Esophagus (tissue), 2 donors: ENCODE results near the gene ZFP3. TPM values are rescaled to one million over a fixed set of nuclear protein-coding genes. Genes with fewer than 3 reads are reported as not detected.
"Not testable (repeated sequence)": the region's sequence is repeated elsewhere in the genome, so short reads cannot be mapped to it uniquely, and the experiment has no call there.

Experiments
- H3K27ac ChIP-seq, 2 donors: one replicate each; pipeline ENCODE4 v1.5.1; 2013; ENCODE audit warnings: low read depth in 2 of 2, mild to moderate bottlenecking in 2 of 2, inconsistent platforms in 1 of 2, low read length in 1 of 2, moderate library complexity in 1 of 2
- H3K27me3 ChIP-seq, 2 donors: one replicate each; pipeline ENCODE4 v1.6.1; 2013; ENCODE audit warnings: low read length in 2 of 2, control low read depth in 1 of 2, mild to moderate bottlenecking in 1 of 2; ENCODE audit not compliant: insufficient read depth in 2 of 2, control insufficient read depth in 1 of 2
- H3K36me3 ChIP-seq, 2 donors: one replicate each; pipeline ENCODE4 v1.6.1; 2013; ENCODE audit warnings: low read length in 1 of 2; ENCODE audit not compliant: control insufficient read depth in 2 of 2, insufficient read depth in 2 of 2
- H3K4me1 ChIP-seq, 2 donors: one replicate each; pipeline ENCODE4 v1.6.1; 2013; ENCODE audit warnings: low read length in 1 of 2; ENCODE audit not compliant: control insufficient read depth in 2 of 2, insufficient read depth in 2 of 2
- H3K4me3 ChIP-seq, 2 donors: one replicate each; pipeline ENCODE4 v1.5.1; 2013; ENCODE audit warnings: low read length in 2 of 2, mild to moderate bottlenecking in 2 of 2, low read depth in 1 of 2, moderate library complexity in 1 of 2
- H3K9me3 ChIP-seq, 2 donors: one replicate each; pipeline ENCODE4 v1.6.1; 2013; ENCODE audit warnings: mild to moderate bottlenecking in 2 of 2, low read depth in 1 of 2, low read length in 1 of 2, moderate library complexity in 1 of 2; ENCODE audit not compliant: control insufficient read depth in 2 of 2, insufficient read depth in 1 of 2
- WGBS, 2 donors: extraction: QIAGEN DNeasy Blood & Tissue Kit; methylation state at CpG; one replicate each; pipeline ENCODE4 v1.1.7; 2013; 5-methylcytosine and 5-hydroxymethylcytosine counted together
- polyA plus RNA-seq, 2 donors: library from polyadenylated mRNA; stranded (reverse); fragments of 200-250 nt; gene quantifications; one replicate each; pipeline ENCODE4 v1.2.3, GENCODE V29; 2013
- donor health status: healthy with polysubstance abuse.
- donor health status: Bipolar disorder and iron deficiency.

Gene ZFP3
- polyA plus RNA-seq, 2 donors: 1.5 to 1.8 TPM

- Histone ChIP-seq H3K27ac (no peak overlapping the region), H3K9me3 (no peaks in the 10 kb centered on the region), H3K4me1 (no peaks in the 10 kb centered on the region), H3K27me3 (no peaks in the 10 kb centered on the region), H3K36me3 (no peaks in the 10 kb centered on the region), H3K4me3 (no peak overlapping the region)
- 74 to 90% methylated on average over 4 of the region's 4 CpGs for WGBS, 2 donors
Observed at GRCh38 chr17:5069724-5070123, 8.5 kb upstream of the ZFP3 start.

DNA sequence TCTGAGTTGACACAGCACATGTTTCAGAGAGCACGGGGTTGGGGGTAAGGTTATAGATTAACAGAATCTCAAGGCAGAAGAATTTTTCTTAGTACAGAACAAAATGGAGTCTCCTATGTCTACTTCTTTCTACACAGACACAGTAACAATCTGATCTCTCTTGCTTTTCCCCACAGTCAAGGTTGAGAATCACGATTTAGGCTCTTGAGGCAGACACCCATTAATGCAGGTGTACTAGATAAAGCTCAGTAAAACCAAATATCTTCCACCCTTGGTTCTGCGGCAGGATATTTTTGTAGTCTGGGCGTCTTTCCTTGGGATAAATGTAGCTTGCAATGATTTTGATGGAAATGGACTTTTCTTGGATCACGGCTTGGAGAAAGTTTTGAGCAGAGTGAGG is 2.8 kb upstream of the ZFP3 start:
- H3K4me3 ChIP-seq, H3K27ac ChIP-seq, H3K9me3 ChIP-seq, H3K36me3 ChIP-seq, H3K4me1 ChIP-seq, H3K27me3 ChIP-seq: not testable (repeated sequence)
- 84 to 85% methylated on average over 4 of the region's 5 CpGs for WGBS, 2 donors

GRCh38 chr17:5077275-5077674 is 992 bp upstream of the ZFP3 start:
- H3K4me3 ChIP-seq: peak overlapping the region in 1 of 2 donors; percentile 78
- 97 to 98% methylated on average over 24 of the region's 24 CpGs for WGBS, 2 donors
- H3K27ac ChIP-seq: peak overlapping the region; percentile 78 to 86

DNA sequence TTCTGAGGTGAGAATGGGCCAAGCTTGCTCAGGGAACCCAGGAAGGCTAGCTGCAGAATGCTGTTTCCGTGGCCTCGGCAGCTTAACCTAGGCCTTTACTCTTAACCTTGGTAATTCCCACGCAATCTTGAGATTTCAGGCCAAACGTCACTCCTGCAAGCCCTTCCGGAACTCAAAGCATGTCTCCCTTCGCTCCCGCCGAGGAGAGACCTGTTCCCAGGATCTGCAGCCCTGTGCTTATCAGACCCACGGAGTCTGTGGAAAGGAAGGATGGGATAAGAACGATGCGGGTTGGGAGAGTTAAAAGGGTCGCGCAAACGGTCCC is 524 bp upstream of the ZFP3 start:
- Histone ChIP-seq H3K27ac (peak overlapping the region; percentile 78 to 86), H3K4me3 (peak overlapping the region; percentile 78 to 86), H3K9me3 (peaks cover 0 to 2% of the 10 kb centered on the region in 2 donors), H3K36me3 (peaks cover 0 to 3% of the 10 kb centered on the region in 2 donors), H3K4me1 (peaks cover 4 to 8% of the 10 kb centered on the region in 2 donors), H3K27me3 (no peaks in the 10 kb centered on the region)
- WGBS, 2 donors: 21 to 26% methylated on average over 14 of the region's 14 CpGs

More at GRCh38 chr17:5077275-5077674, 992 bp upstream of the ZFP3 start:
- not testable (repeated sequence) for H3K36me3 ChIP-seq, H3K4me1 ChIP-seq, H3K9me3 ChIP-seq, H3K27me3 ChIP-seq

- H3K27me3 ChIP-seq: no peaks in the 10 kb centered on the region
- peaks cover 0 to 2% of the 10 kb centered on the region in 2 donors for H3K9me3 ChIP-seq
- no peak overlapping the region for H3K27ac ChIP-seq
- no peak overlapping the region for H3K4me3 ChIP-seq
- 84 to 91% methylated on average over 3 of the region's 3 CpGs for WGBS, 2 donors
- H3K36me3 ChIP-seq: peaks cover 0 to 3% of the 10 kb centered on the region in 2 donors
- peaks cover 4 to 8% of the 10 kb centered on the region in 2 donors for H3K4me1 ChIP-seq
Observed at GRCh38 chr17:5080591-5080990, 2.3 kb downstream of the ZFP3 start.

DNA sequence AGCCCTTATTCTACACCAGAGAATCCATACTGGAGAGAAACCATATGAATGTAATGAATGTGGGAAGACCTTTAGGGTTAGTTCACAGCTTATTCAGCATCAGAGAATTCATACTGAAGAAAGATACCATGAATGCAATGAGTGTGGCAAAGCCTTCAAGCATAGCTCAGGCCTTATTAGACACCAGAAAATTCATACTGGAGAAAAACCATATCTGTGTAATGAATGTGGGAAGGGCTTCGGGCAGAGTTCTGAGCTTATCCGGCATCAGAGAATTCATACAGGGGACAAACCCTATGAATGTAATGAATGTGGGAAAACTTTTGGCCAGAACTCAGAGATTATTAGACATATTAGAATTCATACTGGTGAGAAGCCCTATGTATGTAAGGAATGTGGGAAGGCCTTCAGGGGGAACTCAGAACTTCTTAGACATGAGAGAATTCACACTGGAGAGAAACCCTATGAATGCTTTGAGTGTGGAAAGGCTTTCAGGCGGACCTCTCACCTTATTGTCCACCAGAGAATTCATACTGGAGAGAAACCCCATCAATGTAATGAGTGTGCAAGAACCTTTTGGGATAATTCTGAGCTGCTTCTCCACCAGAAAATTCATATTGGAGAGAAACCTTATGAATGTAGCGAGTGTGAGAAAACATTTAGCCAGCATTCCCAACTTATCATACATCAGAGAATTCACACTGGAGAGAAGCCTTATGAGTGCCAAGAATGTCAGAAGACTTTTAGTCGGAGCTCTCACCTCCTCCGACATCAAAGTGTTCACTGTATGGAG is 14.1 kb downstream of the ZFP3 start:
- Histone ChIP-seq H3K4me3 (no peak overlapping the region), H3K4me1 (peaks cover 0 to 5% of the 10 kb centered on the region in 2 donors), H3K36me3 (peaks cover 11 to 15% of the 10 kb centered on the region in 2 donors), H3K27me3 (peaks cover 0 to 4% of the 10 kb centered on the region in 2 donors), H3K9me3 (peaks cover 19 to 47% of the 10 kb centered on the region in 2 donors), H3K27ac (no peak overlapping the region)
- 97 to 98% methylated on average over 6 of the region's 6 CpGs for WGBS, 2 donors

DNA sequence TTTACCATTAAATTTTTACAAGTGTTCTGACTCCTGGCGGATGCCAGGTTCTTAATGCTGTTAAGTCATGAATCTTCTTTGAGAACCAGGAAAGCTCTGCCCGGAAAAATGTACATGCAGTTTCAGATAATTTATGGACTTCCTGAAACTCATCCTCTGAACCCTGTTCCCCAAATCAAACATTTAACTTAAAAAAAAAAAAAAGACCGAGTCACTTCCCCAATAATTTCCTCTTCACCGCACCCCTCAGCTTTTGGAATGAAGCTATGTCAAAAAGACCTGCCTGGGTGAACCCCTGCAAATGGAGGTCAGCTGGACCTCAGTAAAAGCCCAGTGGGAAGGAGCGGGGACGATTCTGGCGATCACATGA is 18.4 kb downstream of the ZFP3 start:
- 17 to 18% methylated on average over 7 of the region's 7 CpGs for WGBS, 2 donors
- peak overlapping the region in 1 of 2 donors; percentile 37 for H3K4me3 ChIP-seq
- peaks cover 0 to 5% of the 10 kb centered on the region in 2 donors for H3K36me3 ChIP-seq
- peaks cover 0 to 5% of the 10 kb centered on the region in 2 donors for H3K27me3 ChIP-seq
- H3K9me3 ChIP-seq: peaks cover 11 to 26% of the 10 kb centered on the region in 2 donors
- no peak overlapping the region for H3K27ac ChIP-seq
- H3K4me1 ChIP-seq: peaks cover 0 to 5% of the 10 kb centered on the region in 2 donors

DNA sequence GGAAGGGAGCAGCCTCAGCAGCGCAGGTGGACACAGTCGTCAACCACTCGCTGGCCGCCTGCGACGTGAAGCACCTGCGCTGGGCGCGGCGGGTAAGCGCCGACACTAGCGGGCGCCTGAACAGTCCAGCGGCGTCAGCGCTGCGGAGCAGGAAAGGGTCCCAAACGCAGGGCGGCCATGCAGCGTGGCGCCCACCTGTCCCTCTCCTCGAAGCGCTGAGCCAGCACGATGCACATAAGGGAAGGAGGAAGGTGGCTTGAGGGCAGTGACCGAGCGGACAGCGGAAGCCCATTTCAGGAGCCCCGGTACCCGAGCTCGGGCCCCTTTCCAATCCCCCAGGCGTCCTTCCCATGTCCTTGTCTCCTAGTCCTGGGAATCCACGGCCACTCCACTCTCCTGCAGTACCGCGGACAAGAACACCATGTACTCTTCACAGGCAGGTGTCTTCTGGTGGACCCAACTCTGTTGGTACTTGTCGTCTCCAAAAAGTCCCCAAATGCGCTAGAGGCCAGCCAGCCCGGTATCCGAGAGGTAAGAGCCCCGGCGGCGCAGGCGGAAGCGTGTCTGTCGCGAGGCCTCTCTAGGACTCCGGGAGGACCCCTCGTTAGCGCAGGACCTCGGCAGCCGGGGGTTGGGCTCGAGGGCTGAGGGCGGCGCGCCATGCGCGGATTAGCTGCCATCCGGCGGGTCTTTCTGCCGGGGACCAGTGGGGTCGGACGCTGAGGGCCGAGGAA is 19.0 kb downstream of the ZFP3 start:
- peaks cover 0 to under 1% of the 10 kb centered on the region in 2 donors for H3K36me3 ChIP-seq
- peak overlapping the region; percentile 37 to 43 for H3K4me3 ChIP-seq
- H3K4me1 ChIP-seq: peaks cover 0 to 5% of the 10 kb centered on the region in 2 donors
- no peak overlapping the region for H3K27ac ChIP-seq
- peaks cover 0 to 5% of the 10 kb centered on the region in 2 donors for H3K27me3 ChIP-seq
- peaks cover 11 to 26% of the 10 kb centered on the region in 2 donors for H3K9me3 ChIP-seq
- WGBS, 2 donors: 4 to 6% methylated on average over 50 to 63 of the region's 63 CpGs

DNA sequence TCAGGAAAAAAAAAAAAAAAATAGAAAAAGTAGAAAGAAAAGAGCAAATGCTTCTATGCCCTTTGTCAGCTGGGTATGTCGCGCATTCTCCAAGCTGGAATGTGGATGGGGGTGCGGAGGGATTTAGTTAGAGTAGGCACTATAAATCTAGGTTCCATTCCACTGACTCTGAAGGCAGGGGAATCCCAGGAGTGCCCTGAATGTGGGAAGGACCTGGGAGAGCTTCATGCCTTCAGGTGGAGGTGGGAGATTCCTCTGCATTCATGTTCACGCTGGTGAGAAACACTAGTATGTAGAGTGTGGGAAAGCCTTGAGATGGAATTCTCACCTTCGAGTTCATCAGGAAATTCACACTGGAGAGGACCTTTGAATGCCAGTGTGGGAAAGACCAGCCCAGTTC is 21.0 kb downstream of the ZFP3 start:
- Histone ChIP-seq H3K27ac (no peak overlapping the region), H3K4me1 (peaks cover 0 to 5% of the 10 kb centered on the region in 2 donors), H3K9me3 (peaks cover 4 to 15% of the 10 kb centered on the region in 2 donors), H3K27me3 (peaks cover 0 to 5% of the 10 kb centered on the region in 2 donors), H3K36me3 (no peaks in the 10 kb centered on the region), H3K4me3 (no peak overlapping the region)
- 64 to 72% methylated on average over 5 of the region's 5 CpGs for WGBS, 2 donors
